Endometrium (tissue), 2 donors: ENCODE measurements around the gene MTHFS.

Experiments used
- FAIRE-seq: peaks from 2 replicates; lab custom pipeline; 2012; peaks lifted over from hg19 to GRCh38; lab: Jason Lieb, UNC
- donor health status: control.
- donor health status: control.

Gene MTHFS

DNA sequence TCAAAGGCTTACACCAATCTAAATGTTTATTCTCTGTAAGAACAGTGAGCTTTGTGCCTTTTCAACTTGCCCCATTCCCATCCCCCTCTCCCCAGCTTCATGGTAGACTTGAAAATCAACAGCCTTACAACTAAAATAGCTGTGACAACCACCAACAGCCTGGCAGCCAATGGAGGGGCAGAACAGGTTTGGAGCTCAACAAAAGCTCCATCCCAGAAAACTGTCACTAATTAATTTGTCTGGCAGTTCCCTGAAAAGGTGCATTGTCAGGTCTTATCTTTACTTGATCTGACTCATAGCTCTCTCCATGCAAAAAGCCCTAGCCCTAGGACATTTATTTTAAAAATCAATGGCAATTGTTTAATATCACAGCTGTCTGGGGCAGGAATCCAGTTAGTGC is 22.6 kb downstream of the MTHFS start:
- no peak for FAIRE-seq

- no peak for FAIRE-seq
Observed at GRCh38 chr15:79872358-79873017, 24.3 kb downstream of the MTHFS start.

- FAIRE-seq = no peak
Observed at GRCh38 chr15:79868554-79868953, 28.3 kb downstream of the MTHFS start.

DNA sequence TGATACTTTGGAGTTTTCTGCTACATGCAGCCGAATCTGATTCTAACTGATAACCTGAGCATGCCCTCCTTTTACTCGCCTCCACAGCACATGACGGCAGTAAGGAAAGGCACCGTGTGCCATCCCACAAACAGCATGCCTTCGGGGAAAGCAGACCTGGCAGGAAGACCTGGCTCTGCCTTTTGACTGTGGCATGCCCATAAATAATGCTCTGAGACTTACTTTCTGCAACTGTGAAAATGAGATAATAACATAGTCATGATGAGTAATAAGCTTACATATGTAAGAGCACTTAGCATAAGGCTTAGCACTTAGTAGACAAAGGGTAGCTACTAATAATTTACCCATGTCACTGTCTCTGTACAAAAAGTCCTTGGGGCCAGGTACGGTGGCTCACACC is 32.9 kb downstream of the MTHFS start:
- no peak for FAIRE-seq

- no peak for FAIRE-seq
Observed at GRCh38 chr15:79862191-79862590, 34.6 kb downstream of the MTHFS start.

GRCh38 chr15:79860661-79861060 is 36.2 kb downstream of the MTHFS start:
- peak; percentile 8 for FAIRE-seq

DNA sequence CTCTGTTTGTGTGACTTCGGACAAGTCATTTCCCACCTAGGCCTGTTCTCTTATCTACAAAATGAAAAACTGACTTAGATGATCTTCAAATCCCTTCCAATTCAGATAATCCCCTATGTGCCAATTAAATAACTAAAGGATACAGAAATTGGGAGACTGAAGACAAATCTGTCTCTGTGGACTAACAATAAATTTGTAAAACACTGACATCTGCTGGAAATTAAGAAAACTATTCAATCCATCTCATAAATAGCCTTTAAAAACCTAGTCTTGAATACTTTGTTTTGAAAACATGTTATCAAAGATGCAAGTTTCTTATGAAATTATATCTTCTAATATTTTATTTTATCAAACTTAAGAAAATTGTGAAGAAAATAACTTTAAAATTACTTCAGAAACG is 38.3 kb downstream of the MTHFS start:
- FAIRE-seq = peak; percentile 48

- FAIRE-seq = peak; percentile 69
Observed at GRCh38 chr15:79853492-79854328, 43.1 kb downstream of the MTHFS start.

DNA sequence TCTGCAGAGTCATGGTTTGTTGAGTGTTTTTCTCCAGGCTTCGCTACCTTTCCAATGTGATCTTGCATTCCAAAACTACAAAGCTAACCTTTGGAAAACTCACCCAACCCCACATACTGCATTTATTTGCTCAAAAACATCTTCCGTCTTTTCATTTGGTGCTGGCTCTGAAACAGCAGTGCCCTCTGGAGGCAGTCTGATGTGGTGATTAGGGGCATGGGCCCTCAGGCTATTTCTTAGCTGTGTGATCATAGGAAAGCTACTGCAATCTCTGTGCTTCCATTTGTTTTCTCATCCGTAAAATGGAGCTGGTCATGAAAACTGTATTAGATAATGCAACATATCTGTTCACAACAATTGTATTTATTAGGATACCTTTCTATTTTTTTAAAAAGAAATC is 47.0 kb downstream of the MTHFS start:
- no peak for FAIRE-seq

GRCh38 chr15:79846539-79846938 is 50.3 kb downstream of the MTHFS start:
- no peak for FAIRE-seq

GRCh38 chr15:79844221-79844620 is 52.6 kb downstream of the MTHFS start:
- no peak for FAIRE-seq

DNA sequence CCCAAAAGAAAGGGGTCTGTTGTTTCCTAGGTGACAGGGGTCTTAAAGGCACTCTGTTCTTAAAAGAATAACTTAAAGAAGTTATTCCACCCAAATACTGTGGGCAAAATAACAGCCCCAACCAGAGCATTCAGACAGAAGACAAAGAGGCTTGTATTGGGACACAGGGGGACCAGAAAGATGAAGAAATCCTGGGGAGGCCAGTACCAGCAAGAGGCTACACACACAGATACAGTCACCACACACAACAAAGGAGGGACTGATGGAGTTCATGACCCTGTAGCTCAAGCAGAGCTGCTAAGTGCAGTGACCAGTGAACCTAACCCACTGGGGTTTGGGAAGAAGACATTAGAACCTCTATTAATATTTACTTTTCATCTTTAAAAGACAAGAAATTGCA is 59.0 kb downstream of the MTHFS start:
- no peak for FAIRE-seq

- FAIRE-seq = no peak
Observed at GRCh38 chr15:79834495-79834894, 62.3 kb downstream of the MTHFS start.

GRCh38 chr15:79832367-79833120 is 64.3 kb downstream of the MTHFS start:
- FAIRE-seq = no peak

DNA sequence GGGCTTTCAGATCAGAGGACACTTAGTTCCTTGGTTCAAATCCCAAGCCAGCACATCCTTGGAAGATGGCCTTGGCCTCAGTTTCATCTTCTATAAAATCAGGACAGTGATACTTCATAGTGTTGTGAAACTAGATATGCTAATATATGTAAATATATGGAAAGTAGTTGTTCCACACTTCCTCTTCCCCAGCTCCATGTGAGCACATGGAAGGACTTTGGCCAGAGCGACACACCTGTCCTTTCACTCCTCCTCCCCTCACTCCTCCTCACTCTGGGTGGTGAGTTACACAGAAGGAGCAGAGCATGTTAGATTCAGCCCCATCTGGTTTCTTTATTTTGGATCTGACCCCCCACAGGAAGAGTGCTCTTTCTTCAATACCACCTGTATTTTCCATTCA is 65.2 kb downstream of the MTHFS start:
- no peak for FAIRE-seq

DNA sequence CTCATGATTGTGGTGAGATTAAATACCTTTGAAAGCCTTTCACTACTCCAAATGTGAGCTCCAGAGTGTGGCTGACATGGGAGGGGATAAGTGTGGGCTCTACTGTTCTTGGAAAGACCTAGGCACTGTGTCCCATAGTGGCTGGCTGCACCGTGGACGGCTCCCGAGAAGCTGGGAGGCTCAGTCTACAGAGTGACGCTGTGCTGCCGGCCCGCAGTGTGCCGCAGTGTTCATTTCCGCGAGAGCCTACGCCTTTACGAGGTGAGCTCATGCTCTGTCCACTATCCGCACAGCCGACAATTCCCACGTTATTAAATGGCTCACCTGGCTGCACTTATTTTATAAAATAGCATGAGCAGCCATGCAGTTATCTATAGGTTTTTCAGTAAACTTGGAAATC is 66.9 kb downstream of the MTHFS start:
- FAIRE-seq = no peak

- FAIRE-seq = no peak
Observed at GRCh38 chr15:79828447-79828846, 68.4 kb downstream of the MTHFS start.

DNA sequence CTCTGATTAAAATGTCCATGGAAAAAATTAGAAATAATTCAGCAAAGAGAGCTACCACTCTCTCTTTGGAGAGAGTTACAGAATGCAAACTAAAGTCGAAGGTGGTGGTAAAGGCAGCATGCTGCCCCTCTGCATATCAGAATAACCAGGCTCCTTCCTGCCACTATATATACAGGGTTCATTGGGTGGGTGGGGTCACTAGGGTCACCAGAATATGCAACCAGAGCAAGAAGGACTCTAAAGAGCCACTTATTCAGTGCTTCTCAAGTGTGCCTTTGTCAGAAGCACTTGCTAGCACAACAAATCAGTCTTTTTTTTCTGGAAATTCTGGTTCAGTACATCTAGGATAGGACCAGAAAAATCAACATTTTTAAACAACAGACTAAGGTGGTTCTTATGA is 70.0 kb downstream of the MTHFS start:
- no peak for FAIRE-seq

- no peak for FAIRE-seq
Observed at GRCh38 chr15:79824136-79824701, 72.6 kb downstream of the MTHFS start.

DNA sequence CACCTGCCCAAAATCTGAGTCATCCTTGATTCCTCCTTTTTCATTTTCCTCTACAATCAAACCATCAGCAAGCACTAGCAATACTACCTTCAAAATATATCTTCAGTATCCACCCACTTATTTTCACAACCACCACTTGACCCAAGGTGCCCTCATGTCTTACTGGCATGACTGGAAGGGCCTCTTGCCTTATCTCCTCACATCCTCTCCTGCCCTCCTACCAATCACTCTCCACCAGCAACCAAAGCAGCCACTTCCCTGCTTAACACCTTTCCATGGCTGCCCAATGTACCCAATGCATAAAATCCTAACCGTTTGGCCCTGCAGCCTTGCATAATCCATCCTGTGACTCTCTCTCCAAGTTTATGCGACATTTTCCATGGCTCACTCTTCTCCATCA is 76.0 kb downstream of the MTHFS start:
- FAIRE-seq = no peak

DNA sequence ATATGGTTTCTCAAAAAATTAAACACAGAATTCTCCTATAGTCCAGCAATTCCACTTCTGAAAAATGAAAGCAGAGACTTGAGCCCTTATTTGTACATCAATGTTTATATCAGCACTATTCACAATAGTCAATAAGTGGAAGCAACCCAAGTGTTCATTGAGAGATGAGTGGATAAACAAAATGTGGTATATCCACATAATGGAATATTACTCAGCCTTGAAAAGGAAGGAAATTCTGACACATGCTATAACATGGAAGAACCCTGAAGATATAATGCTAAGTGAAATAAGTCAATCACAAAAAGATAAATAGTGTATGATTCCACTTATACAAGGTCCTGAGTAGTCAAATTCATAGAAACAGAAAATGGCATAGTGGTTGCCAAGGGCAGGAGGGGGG is 76.6 kb downstream of the MTHFS start:
- FAIRE-seq = no peak

GRCh38 chr15:79816571-79816970 is 80.2 kb downstream of the MTHFS start:
- no peak for FAIRE-seq

DNA sequence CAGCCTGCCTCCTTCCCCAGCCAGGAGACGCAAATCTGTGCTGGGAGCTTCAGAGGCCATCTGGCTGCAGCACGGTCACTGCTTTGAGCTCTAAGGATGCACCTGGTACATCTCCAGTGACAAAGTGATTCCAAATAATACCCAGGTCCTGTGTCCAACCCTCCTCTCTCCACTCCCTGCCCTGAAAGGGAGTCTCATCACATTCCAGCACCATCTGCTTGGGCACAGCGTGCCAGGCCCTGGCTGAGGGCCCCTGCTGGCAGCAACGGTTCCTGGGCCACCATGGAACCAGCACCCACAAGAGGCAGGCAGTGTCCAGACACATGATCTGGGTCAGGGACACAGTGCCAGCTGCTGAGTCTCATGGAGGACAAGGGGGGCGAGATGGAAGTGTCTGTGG is 81.3 kb downstream of the MTHFS start:
- FAIRE-seq = no peak
